Spleen (tissue), 11 donors: Measurements from ENCODE around the gene MAP2K5. TPM values are rescaled to one million over a fixed set of nuclear protein-coding genes. Genes with fewer than 3 reads are reported as not detected.

ENCODE experiments used
- DNase-seq: peaks from one replicate; pipeline ENCODE4 v3.0.0-alpha.2; 2020
- H3K27ac ChIP-seq, 8 donors: fragments of 200-600 bp; sonication (generic) in 7 of 8; 1 replicate in 4 of 8; 2 replicates in 4 of 8; pipeline versions ENCODE4 v1.5.0 to v1.8.0; 2016 to 2021; ENCODE audit warnings: inconsistent platforms in 4 of 8, mild to moderate bottlenecking in 4 of 8, moderate library complexity in 1 of 8
- H3K27me3 ChIP-seq, 7 donors: fragments of 200-600 bp; sonication (generic) in 6 of 7; replicated peaks in 1 of 7; 1 replicate in 4 of 7; 2 replicates in 3 of 7; pipeline versions ENCODE4 v1.5.0 to v1.8.0; 2016 to 2021; ENCODE audit warnings: inconsistent platforms in 3 of 7, mild to moderate bottlenecking in 1 of 7
- H3K36me3 ChIP-seq, 6 donors: fragments of 200-600 bp; sonication (generic) in 5 of 6; 1 replicate in 4 of 6; 2 replicates in 2 of 6; pipeline versions ENCODE4 v1.5.0 to v1.8.0; 2016 to 2021; ENCODE audit warnings: inconsistent platforms in 2 of 6
- H3K4me1 ChIP-seq, 6 donors: fragments of 200-600 bp; sonication (generic) in 5 of 6; 1 replicate in 3 of 6; 2 replicates in 3 of 6; pipeline versions ENCODE4 v1.5.0 to v1.8.0; 2016 to 2021; ENCODE audit warnings: inconsistent platforms in 3 of 6
- H3K4me3 ChIP-seq, 8 donors: fragments of 200-600 bp; sonication (generic) in 7 of 8; 1 replicate in 4 of 8; 2 replicates in 4 of 8; pipeline versions ENCODE4 v1.5.0 to v1.8.0; 2016 to 2021; ENCODE audit warnings: inconsistent platforms in 4 of 8, mild to moderate bottlenecking in 4 of 8, moderate library complexity in 2 of 8
- H3K9me3 ChIP-seq, 8 donors: fragments of 200-600 bp; sonication (generic) in 7 of 8; 1 replicate in 4 of 8; 2 replicates in 4 of 8; pipeline versions ENCODE4 v1.5.0 to v1.8.0; 2016 to 2021; ENCODE audit warnings: inconsistent platforms in 4 of 8
- POLR2A ChIP-seq, 3 donors: fragments of 450-650 bp; IDR thresholded peaks; one replicate each; pipeline ENCODE4 v1.5.1; 2017; ENCODE audit warnings: antibody characterized with exemption in 3 of 3, mild to moderate bottlenecking in 1 of 3
- POLR2AphosphoS5 ChIP-seq, 3 donors: sonication (generic); formaldehyde crosslinking; IDR thresholded peaks; one replicate each; pipeline ENCODE4 v1.5.1; 2017; ENCODE audit warnings: antibody characterized with exemption in 3 of 3
- WGBS, 5 donors: extraction: QIAGEN DNeasy Blood & Tissue Kit in 3 of 5; methylation state at CpG; one replicate each; pipeline versions ENCODE4 v1.1.5 to v1.1.7; 2013 to 2018; 5-methylcytosine and 5-hydroxymethylcytosine counted together
- intact Hi-C: fragments of 100-400 bp; cut with DNase I; formaldehyde crosslinking; loops from one replicate; pipeline ENCODE4 v1.15.0; 2023; ENCODE audit warnings: low total_unique reads
- polyA plus RNA-seq, 3 donors: library from polyadenylated mRNA; stranded (reverse); fragments of 200-250 nt; gene quantifications; one replicate each; pipeline ENCODE4 v1.2.1, GENCODE V29; 2013
- total RNA-seq, 7 donors: library from RNA; depleted of rRNA in 3 of 7; stranded (reverse); fragments of >200 nt in 3 of 7; fragmentation: NEBNext Ultra II Directional in 4 of 7; extraction: Animal tissue kit (Norgen Biotek cat#: 25700) in 4 of 7; gene quantifications; one replicate each; pipeline versions ENCODE4 v1.1.0 to v1.2.1, GENCODE V29; 2016 to 2021
- TF ChIP-seq, protein P1 (sequence below), 11 experiments: fragments of 200-600 bp in 7 of 11; fragments of 450-650 bp in 4 of 11; sonication (generic) in 4 of 11; IDR thresholded peaks in 8 of 11; conservative IDR thresholded peaks in 3 of 11; 1 replicate in 7 of 11; 2 replicates in 4 of 11; pipeline versions ENCODE4 v1.4.0 to v1.8.0; 2016 to 2021; ENCODE audit warnings: antibody characterized with exemption in 11 of 11, inconsistent platforms in 4 of 11, mild to moderate bottlenecking in 1 of 11
- donor health status: healthy with polysubstance abuse.
- donor health status: DM: no; HTN: no; CAD: no; lungs with moderate emphysema.
- donor health status: DM: no; HTN: no; CAD: no.
- donor health status: Bipolar disorder and iron deficiency.
- donor health status: healthy.
- donor health status: DM: no; HTN: no; CAD: no.
- donor health status: DM: yes; HTN: yes; CAD: no.

Gene MAP2K5
- total and polyA plus RNA-seq, 10 donors: 8.4 to 30.4 (median 14.6) TPM

DNA sequence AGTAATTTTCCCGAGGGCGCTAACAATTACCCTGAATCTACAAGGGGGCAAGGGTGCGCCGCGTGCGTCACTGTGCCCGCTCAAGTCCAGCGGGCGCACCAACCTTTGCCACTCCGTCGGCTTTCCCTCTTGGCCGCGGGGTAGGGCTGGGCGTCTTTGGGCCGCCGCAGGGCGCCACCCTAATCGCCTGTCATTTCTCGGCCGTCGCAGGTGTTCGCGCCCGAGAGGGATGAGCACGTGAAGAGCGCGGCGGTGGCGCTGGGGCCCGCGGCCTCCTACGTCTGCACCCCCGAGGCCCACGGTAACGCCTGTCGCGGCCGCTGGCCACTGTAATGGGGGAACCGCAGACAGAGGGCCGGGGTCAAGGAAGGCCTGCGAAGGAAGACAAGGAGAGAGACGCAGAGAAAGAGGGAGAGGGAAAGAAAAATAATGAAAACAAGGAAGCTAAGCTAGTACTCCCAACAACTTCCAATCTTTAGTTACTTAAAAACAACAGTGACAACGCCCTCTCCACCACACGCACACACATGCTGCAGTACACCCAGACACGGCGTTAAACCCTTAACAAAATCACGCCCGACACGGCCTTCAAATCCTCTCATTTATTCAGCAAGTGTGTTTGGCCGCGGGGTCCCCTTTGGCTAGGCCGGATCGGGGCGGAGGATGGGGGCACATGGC, 286.6 kb downstream of the MAP2K5 start:
- no peak overlapping the region for H3K27ac ChIP-seq
- H3K4me3 ChIP-seq: peak overlapping the region in 2 of 8 donors; percentile 19 to 56
- no peak for TF ChIP-seq POLR2A (IDR thresholded peaks at IDR 0.05)
- H3K4me1 ChIP-seq: peaks cover 39 to 88% (median 79%) of the 10 kb centered on the region in 6 donors
- peaks cover 0 to 16% (median 0%) of the 10 kb centered on the region in 8 donors for H3K9me3 ChIP-seq
- intact Hi-C loops: no loop called here
- 4 to 9% (median 6%) methylated on average over 49 to 54 of the region's 54 CpGs for WGBS, 5 donors
- H3K27me3 ChIP-seq: peaks cover 31 to 100% (median 100%) of the 10 kb centered on the region in 7 donors
- DNase-seq: peak; percentile 52
- H3K36me3 ChIP-seq: no peaks in the 10 kb centered on the region

DNA sequence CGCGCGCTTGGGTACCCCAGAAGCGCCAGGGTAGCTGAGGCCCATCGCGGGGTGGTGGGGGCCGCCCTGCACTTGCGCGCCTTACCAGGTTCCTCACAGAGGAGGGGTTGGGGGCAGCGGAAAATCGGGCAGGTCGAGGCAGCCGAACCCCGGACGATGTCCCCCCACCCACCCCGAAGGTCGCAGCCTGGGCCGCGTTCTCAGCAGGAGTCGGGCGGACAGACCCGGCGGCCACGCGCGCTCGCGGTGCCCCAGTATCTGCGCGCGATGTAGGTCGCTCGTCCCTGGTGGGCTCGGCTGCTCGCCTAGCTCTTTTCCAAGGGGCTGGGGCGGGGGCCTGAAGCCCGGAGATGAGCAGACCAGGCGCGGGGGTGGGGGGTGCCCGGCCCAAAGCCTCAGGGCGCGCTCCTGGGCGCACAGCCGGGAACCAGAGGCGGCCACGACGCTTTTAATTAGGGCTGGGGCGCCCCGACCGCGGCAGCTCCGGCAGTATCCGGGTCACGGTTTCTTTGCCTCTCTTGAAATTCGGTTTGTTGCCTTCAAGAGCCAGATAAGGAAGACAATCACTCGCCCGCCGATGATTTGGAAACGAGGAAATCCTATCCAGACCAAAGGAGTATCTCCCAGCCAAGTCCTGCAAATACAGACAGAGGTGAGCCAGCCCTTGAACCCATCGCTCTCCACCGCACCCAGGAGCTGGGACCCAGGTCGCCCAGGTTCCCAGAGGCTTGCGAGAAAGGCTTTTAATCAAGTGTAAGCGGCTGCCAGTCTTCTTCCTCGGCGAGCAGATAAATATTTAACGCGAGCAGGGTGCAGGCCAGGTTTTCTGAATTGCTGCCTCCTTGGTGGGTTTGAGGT, 287.4 kb downstream of the MAP2K5 start:
- intact Hi-C loops: no loop called here
- H3K36me3 ChIP-seq: no peaks in the 10 kb centered on the region
- TF ChIP-seq POLR2A (IDR thresholded peaks at IDR 0.05): no peak
- TF ChIP-seq POLR2AphosphoS5 (IDR thresholded peaks at IDR 0.05): no peak
- TF ChIP-seq, protein P1, sequence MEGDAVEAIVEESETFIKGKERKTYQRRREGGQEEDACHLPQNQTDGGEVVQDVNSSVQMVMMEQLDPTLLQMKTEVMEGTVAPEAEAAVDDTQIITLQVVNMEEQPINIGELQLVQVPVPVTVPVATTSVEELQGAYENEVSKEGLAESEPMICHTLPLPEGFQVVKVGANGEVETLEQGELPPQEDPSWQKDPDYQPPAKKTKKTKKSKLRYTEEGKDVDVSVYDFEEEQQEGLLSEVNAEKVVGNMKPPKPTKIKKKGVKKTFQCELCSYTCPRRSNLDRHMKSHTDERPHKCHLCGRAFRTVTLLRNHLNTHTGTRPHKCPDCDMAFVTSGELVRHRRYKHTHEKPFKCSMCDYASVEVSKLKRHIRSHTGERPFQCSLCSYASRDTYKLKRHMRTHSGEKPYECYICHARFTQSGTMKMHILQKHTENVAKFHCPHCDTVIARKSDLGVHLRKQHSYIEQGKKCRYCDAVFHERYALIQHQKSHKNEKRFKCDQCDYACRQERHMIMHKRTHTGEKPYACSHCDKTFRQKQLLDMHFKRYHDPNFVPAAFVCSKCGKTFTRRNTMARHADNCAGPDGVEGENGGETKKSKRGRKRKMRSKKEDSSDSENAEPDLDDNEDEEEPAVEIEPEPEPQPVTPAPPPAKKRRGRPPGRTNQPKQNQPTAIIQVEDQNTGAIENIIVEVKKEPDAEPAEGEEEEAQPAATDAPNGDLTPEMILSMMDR (IDR thresholded peaks at IDR 0.05 in 8 of 11, conservative IDR thresholded peaks at IDR 0.05 in 3 of 11): no peak
- peaks cover 0 to 16% (median 0%) of the 10 kb centered on the region in 8 donors for H3K9me3 ChIP-seq
- H3K27ac ChIP-seq: no peak overlapping the region
- H3K4me1 ChIP-seq: peaks cover 46 to 88% (median 80%) of the 10 kb centered on the region in 6 donors
- WGBS, 5 donors: 11 to 25% (median 13%) methylated on average over 31 to 68 of the region's 68 CpGs
- DNase-seq: peak; percentile 59
- H3K4me3 ChIP-seq: peak overlapping the region in 1 of 8 donors; percentile 56
- H3K27me3 ChIP-seq: peaks cover 35 to 100% (median 100%) of the 10 kb centered on the region in 7 donors

DNA sequence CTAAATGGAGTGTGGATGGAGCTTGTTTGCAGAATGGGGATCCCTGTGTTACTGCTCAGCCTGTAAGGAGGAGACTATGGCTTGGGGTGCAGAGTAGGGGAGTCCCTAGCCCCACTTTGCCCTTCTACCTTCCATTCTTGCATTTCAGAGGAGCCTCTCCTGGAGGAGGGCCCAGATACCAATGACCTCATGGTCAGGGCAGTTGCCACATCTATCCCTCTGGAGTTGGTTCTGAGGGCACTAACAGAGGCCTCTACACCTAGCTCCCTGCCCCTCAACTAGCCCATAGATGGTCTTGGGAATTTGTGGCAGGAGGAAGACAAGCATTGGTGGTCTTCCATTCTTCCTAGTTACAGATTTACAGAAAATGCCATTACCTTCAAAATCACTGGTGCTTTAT, 288.9 kb downstream of the MAP2K5 start:
- TF ChIP-seq POLR2AphosphoS5 (IDR thresholded peaks at IDR 0.05) (no peak), POLR2A (IDR thresholded peaks at IDR 0.05) (no peak)
- TF ChIP-seq, protein P1 (IDR thresholded peaks at IDR 0.05 in 8 of 11, conservative IDR thresholded peaks at IDR 0.05 in 3 of 11): no peak
- Histone ChIP-seq H3K9me3 (peaks cover 0 to 8% (median 0%) of the 10 kb centered on the region in 8 donors), H3K36me3 (no peaks in the 10 kb centered on the region), H3K4me1 (peaks cover 40 to 88% (median 80%) of the 10 kb centered on the region in 6 donors), H3K27me3 (peaks cover 30 to 100% (median 99%) of the 10 kb centered on the region in 7 donors), H3K4me3 (no peak overlapping the region), H3K27ac (no peak overlapping the region)
- intact Hi-C loops: no loop called here
- DNase-seq: no peak

DNA sequence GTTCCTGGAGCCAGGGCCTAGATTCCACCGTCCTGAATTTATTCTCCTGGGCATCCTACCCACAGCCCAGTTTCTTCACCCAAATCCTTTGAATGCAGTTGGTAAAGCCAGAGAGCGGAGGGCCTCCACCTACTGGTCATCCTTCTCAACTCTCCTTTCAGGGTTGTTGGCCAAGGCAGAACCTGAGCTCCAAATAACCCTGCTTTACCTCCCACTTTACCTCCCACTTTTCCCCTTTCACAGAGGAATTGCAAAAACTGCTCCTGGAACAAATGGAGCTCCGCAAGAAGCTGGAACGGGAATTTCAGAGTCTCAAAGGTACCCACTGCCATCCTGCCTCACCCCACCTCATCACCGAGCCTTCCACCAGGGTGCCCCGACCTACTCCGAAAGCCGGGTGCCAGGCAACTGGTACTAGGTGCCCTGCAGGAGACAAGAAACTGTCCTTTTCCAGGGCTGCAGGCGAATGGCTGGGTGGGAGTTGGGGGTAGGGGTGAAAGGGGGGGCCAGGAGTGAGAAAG, 289.6 kb downstream of the MAP2K5 start:
- TF ChIP-seq, protein P1 (IDR thresholded peaks at IDR 0.05 in 8 of 11, conservative IDR thresholded peaks at IDR 0.05 in 3 of 11): no peak
- no peak for TF ChIP-seq POLR2A (IDR thresholded peaks at IDR 0.05)
- TF ChIP-seq POLR2AphosphoS5 (IDR thresholded peaks at IDR 0.05): no peak
- Histone ChIP-seq H3K4me1 (peaks cover 40 to 88% (median 77%) of the 10 kb centered on the region in 6 donors), H3K4me3 (no peak overlapping the region), H3K9me3 (peaks cover 0 to 7% (median 0%) of the 10 kb centered on the region in 8 donors), H3K27me3 (peaks cover 27 to 100% (median 92%) of the 10 kb centered on the region in 7 donors), H3K27ac (no peak overlapping the region), H3K36me3 (no peaks in the 10 kb centered on the region)
- whole genome bisulfite sequencing, 5 donors: 27 to 36% (median 33%) methylated on average over 8 to 9 of the region's 9 CpGs
- intact Hi-C loops: no loop called here
- no peak for DNase-seq
